ENCODE results near the gene MAP4K1.
"Not testable (repeated sequence)": the region's sequence is repeated elsewhere in the genome, so short reads cannot be mapped to it uniquely, and the experiment has no call there.

MAP4K1 gene

GRCh38 chr19:38650911-38651584 is 33.3 kb upstream of the MAP4K1 start:
- DNase-seq (ENCODE audit: low spot score) = no peak

DNA sequence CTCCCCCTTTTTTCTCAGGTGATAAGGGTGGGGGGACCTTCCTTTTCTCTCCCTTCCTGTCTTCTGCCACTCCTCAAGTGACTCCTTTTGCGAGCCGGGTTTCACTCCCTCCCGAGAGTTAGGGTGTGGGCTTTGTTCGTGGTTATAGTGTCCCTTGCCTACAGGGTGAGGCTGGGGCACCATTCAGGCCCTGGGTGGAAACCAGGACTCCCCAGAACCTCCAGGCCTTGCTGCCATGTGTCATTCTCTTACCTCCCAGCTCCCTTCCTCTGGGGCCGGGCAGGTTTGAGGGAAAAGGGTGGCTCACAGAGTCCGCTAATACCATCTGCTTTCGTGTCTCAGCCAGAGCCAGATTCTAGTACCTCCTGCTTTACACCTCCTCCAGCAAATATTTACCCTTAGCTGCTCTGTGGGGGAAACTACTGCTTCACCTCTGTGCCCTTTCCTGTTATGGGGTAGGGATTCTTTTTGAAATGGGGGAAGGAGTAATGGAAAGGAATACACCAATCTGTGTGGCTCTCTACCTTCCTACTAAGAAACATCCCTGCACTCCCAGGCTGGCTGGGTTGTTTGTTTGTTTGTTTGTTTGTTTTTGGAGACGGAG is 32.5 kb upstream of the MAP4K1 start:
- DNase-seq (ENCODE audit: low spot score) = no peak

- no peak for DNase-seq (ENCODE audit: low spot score)
These were observed 31.8 kb upstream of the MAP4K1 start for GRCh38 chr19:38649305-38650171.

GRCh38 chr19:38648769-38649304 is 31.1 kb upstream of the MAP4K1 start:
- DNase-seq (ENCODE audit: low spot score) = no peak

DNA sequence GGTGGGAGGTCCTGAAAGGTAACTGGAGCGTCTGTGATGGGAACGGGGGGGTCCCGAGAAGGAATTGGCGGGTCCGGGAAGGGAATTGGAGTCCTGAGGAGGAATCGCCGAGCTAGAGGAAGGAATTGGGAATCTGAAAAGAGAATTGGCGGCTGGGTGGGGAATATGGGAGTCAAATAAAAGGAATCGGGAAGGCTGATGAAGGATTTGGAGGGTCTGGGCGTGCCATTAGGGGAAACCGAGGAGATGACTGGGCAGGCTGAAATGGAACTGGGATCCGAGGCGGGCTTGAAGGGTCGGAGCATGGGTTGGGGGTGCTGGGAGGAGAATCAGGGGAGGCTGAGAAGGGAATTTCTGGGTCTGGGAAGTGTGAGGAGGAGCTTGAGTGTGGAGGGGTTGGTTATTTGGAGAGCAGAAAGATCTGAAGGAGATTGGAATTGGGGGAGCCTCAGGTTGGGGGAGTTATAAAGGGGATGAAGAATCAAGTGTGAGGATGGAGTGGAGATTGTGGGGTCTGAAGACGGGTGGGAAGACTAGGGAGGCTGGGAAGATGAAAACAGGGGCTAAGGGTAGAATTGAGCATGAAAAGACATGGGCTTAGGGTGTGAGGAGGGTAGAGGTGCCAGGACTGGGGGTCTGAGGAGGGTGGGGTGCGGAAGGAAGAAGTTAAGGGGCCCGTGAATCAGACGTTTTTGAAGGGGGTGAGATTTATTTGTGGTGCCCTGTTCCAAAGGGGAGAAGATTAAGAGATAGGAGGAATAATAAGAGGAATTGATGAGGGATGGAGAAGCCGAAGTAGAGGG is 30.4 kb upstream of the MAP4K1 start:
- no peak for DNase-seq (ENCODE audit: low spot score)

GRCh38 chr19:38647368-38647965 is 29.7 kb upstream of the MAP4K1 start, which contains the start of gene ACTN4:
Gene ACTN4 (plus strand): TSS chr19:38647649. CDS start chr19:38647746, 97 bp downstream.
- DNase-seq (ENCODE audit: low spot score) = peak; percentile 99

DNA sequence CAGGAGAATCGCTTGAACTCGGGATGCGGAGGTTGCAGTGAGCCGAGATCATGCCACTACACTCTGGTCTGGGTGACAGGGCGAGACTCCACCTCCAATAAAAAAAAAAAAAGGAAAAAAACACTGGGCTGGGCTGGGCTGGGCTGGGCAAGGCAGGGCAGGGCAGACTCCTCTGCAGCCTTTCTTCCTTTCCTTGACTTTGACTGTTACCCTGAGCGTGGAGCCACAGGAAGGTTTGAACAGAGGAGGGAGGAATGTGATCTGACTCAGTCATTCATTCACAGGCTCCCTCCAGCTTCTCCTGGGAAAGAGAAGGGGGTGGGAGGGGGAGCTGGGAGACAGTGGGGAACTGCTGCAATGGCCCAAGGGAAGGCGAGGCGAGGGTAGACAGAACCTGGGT is 27.0 kb upstream of the MAP4K1 start:
- no peak for DNase-seq (ENCODE audit: low spot score)

DNA sequence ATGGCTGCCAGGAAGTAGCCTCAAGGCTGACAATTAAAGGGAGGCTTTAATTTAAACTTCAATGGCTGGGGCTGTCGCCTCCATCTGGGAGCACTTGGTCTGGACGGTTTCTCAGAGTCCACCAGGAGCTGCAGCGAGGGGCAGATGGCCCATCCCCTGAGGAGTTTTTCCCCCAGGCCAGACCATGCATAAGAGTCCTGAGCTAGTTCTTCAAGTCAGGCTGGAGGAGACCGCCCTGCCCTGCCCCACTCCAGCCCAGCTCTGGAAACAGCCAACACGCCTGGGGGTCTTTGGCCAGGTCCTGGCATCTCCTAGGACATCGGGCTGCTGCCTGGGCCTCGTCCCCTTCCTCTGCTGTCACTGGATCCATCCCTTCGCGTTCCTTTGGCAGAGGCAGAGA is 24.4 kb upstream of the MAP4K1 start:
- DNase-seq (ENCODE audit: low spot score) = no peak

GRCh38 chr19:38640368-38640767 is 22.6 kb upstream of the MAP4K1 start:
- DNase-seq (ENCODE audit: low spot score) = no peak

GRCh38 chr19:38639679-38640078 is 21.9 kb upstream of the MAP4K1 start:
- no peak for DNase-seq (ENCODE audit: low spot score)

- DNase-seq (ENCODE audit: low spot score) = no peak
These were observed 20.7 kb upstream of the MAP4K1 start for GRCh38 chr19:38638461-38638860.

DNA sequence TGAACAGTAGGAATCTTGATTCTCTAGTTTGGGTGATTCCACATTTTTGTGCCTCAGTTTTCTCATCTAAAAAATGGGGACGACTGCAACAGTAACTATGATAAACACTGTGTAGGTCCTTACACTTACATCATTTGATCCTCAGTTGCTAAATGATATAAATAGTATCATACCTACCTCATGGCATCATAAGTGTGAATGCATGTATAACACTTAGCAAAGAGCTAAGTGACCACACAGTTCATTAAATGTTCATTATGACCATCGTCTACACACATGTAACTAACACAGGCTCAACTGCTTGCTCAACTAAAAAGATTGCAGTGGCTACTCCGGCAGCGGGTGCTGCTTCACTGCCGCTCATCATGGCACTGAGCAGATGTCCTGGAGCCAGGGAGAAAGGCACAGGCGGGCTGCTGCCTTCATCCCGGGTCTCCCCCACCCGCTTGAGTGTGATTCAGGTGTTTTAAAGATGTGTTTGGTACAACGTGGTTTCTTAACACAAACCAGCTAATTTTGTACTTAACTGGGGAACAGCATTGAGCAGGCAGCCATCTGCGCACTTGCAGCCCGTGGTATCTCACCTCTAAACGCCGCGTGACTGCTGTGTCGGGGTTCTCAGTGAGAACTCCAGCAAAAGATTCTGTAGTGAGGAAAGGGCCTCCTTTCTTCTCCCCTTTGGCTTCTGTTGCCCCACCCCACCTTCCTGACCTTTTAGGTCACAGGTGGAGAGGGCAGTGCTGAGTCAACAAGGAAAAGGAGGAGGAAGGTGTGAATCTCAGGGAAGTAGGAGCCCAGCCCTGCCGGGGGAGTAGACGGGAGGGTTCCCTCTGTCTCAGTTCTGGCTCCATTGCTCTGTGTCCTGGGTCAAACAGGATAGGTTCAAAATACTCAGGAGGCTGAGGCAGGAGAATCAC is 18.0 kb upstream of the MAP4K1 start:
- DNase-seq (ENCODE audit: low spot score) = no peak

DNA sequence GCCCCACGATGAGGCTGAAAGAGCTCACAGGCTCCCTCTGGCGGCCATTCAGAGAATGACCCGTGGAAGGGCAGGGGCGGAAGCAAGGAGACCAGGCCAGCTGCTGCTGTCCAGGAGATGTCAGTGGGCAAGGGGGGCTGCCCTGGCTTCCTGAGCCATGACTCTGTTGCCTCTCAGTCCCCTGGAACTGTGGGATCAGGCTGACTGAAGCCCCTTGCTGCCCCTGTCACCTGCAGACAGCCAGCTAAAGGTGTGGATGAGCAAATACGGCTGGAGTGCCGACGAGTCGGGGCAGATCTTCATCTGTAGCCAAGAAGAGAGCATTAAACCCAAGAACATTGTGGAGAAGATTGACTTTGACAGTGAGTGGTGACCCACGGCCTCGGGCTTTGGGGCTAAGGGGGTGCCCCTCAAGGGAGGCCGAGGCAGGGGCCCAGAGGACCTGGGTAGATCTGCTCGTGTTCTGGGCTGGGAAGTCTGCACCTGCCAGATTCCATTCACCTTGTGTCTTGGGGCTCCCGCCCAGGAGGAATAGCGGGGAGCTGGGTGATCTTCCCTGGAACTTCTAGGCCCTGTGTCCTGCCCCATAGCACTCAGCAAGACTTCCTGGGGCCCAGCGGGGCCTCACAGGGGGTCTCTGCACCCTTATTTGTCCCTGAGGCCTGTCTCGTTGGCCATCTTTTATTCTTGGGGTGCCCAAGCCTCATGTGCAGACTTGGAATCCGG is 17.2 kb upstream of the MAP4K1 start:
- DNase-seq (ENCODE audit: low spot score) = peak; percentile 66

- DNase-seq (ENCODE audit: low spot score) = no peak
These were observed 14.9 kb upstream of the MAP4K1 start for GRCh38 chr19:38632476-38633213.

DNA sequence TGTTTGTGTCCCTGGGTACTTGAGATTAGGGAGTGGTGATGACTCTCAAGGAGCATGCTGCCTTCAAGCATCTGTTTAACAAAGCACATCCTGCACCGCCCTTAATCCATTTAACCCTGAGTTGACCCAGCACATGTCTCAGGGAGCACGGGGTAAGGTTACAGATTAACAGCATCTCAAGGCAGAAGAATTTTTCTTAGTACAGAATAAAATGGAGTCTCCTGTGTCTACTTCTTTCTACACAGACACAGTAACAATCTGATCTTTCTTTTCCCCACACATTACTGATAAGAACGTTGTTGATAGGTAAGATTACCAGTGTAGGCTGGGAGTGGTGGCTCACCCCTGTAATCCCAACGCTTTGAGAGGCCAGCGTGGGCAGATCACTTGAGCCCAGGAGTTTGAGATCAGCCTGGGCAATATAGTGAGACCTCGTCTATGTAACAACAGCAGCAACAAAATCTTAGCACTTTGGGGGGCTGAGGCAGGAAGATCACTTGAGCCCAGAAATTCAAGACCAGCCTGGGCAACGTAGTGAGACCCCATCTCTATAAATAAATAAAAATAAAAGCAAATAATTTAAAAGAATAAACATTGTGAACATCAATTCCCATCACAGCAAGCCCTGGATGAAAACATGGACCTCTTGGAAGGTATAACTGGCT is 14.2 kb upstream of the MAP4K1 start:
- DNase-seq (ENCODE audit: low spot score) = not testable (repeated sequence)

- not testable (repeated sequence) for DNase-seq (ENCODE audit: low spot score)
These were observed 13.5 kb upstream of the MAP4K1 start for GRCh38 chr19:38631301-38631700.

GRCh38 chr19:38629568-38629967 is 11.8 kb upstream of the MAP4K1 start:
- DNase-seq (ENCODE audit: low spot score) = no peak

- DNase-seq (ENCODE audit: low spot score) = no peak
These were observed 8.6 kb upstream of the MAP4K1 start for GRCh38 chr19:38626401-38626800.
